Activated CD4-positive, alpha-beta T cell treated with anti-CD3 and anti-CD28 coated beads, Interleukin-2, amount 10 ng/mL, durations not matched to agents 24 days and 14 days (primary cell): Measurements from ENCODE around the gene ST6GALNAC3. TPM values are rescaled to one million over a fixed set of nuclear protein-coding genes. Genes with fewer than 3 reads are reported as not detected.
"Not testable (repeated sequence)": the region's sequence is repeated elsewhere in the genome, so short reads cannot be mapped to it uniquely, and the experiment has no call there.

Experiments
- DNase-seq: peaks from one replicate; pipeline ENCODE4 v3.0.0; 2022
- H3K27ac Mint-ChIP-seq: one replicate; pipeline ENCODE4 v1.8.0; 2022; ENCODE audit warnings: mild to moderate bottlenecking, mixed read lengths
- H3K27me3 Mint-ChIP-seq: one replicate; pipeline ENCODE4 v1.8.0; 2022; ENCODE audit warnings: mixed read lengths
- H3K36me3 Mint-ChIP-seq: one replicate; pipeline ENCODE4 v1.8.0; 2022; ENCODE audit warnings: low read depth, mild to moderate bottlenecking, mixed read lengths
- H3K4me1 Mint-ChIP-seq: one replicate; pipeline ENCODE4 v1.8.0; 2021; ENCODE audit warnings: mixed read lengths
- H3K4me3 Mint-ChIP-seq: one replicate; pipeline ENCODE4 v1.8.0; 2022; ENCODE audit warnings: mild to moderate bottlenecking, moderate library complexity, mixed read lengths
- H3K9me3 Mint-ChIP-seq: one replicate; pipeline ENCODE4 v1.8.0; 2021; ENCODE audit warnings: mixed read lengths
- intact Hi-C: fragments of 100-400 bp; cut with micrococcal nuclease; formaldehyde crosslinking; loops from one replicate; pipeline ENCODE4 v1.15.1; 2023
- total RNA-seq: library from RNA; stranded (reverse); gene quantifications from 2 replicates; pipeline ENCODE4 v1.2.3, GENCODE V29; 2022

Gene ST6GALNAC3
- total RNA-seq, 1 donor from 2014 or later: 0.28 TPM

DNA sequence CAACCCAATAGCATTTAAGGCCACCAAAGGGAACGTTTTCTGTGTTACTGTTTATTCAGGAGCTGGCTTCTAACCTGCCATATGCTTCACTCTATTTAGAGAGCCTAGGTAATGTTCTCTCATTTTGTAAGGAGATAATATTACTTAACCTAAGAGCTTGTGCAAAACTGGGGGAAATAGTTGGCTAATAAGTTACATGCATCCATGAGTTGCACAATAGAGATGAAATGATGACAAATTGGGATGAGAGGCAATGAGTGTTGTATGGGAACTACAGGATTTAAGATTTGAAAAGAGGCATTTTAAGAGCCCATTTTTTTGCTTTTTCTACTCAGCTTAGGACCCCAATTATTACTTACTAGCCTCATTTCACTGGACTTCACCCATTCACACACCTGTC is 151.0 kb downstream of the ST6GALNAC3 start:
- no peak overlapping the region for H3K4me3 Mint-ChIP-seq
- no peak overlapping the region for H3K27ac Mint-ChIP-seq
- no peak for DNase-seq
- H3K27me3 Mint-ChIP-seq: no peaks in the 10 kb centered on the region
- intact Hi-C loops: no loop called here
- H3K36me3 Mint-ChIP-seq: no peaks in the 10 kb centered on the region
- peaks cover 12% of the 10 kb centered on the region for H3K9me3 Mint-ChIP-seq
- H3K4me1 Mint-ChIP-seq: no peaks in the 10 kb centered on the region

- Mint-ChIP-seq H3K36me3 (no peaks in the 10 kb centered on the region), H3K4me1 (peaks cover 5% of the 10 kb centered on the region), H3K27me3 (no peaks in the 10 kb centered on the region), H3K27ac (no peak overlapping the region), H3K9me3 (peaks cover 10% of the 10 kb centered on the region), H3K4me3 (no peak overlapping the region)
- DNase-seq: no peak
- intact Hi-C loops: no loop called here
Measured at GRCh38 chr1:76227621-76228020, 153.1 kb downstream of the ST6GALNAC3 start.

GRCh38 chr1:76229279-76230005 is 154.9 kb downstream of the ST6GALNAC3 start:
- H3K4me3 Mint-ChIP-seq: no peak overlapping the region
- H3K36me3 Mint-ChIP-seq: no peaks in the 10 kb centered on the region
- DNase-seq: no peak
- H3K27ac Mint-ChIP-seq: no peak overlapping the region
- peaks cover 5% of the 10 kb centered on the region for H3K4me1 Mint-ChIP-seq
- no peaks in the 10 kb centered on the region for H3K27me3 Mint-ChIP-seq
- intact Hi-C loops: no loop called here
- peaks cover 7% of the 10 kb centered on the region for H3K9me3 Mint-ChIP-seq

DNA sequence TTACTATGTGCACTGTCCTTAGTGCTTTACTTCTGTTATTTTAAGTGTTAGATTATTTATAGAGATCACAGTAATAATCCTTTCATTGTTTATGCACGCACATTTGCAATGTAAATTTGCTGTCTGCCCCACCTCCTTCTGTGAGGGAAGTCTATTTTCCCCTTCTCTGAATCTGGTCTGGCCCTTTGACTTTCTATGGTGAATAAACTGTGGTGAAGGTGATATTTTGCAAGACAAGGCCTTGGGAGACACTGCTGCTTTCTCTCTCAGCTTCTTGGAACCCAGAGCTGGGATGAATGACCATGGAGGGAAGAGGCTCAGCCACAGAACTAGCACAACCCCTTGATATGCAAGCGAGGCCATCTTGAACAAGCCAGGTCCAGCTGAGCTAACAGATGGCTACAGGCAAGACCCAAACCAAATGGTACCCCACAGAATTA is 156.3 kb downstream of the ST6GALNAC3 start:
- H3K36me3 Mint-ChIP-seq: no peaks in the 10 kb centered on the region
- no peaks in the 10 kb centered on the region for H3K27me3 Mint-ChIP-seq
- no peak overlapping the region for H3K27ac Mint-ChIP-seq
- DNase-seq: no peak
- intact Hi-C loops: no loop called here
- peaks cover 5% of the 10 kb centered on the region for H3K4me1 Mint-ChIP-seq
- H3K4me3 Mint-ChIP-seq: no peak overlapping the region
- peaks cover 7% of the 10 kb centered on the region for H3K9me3 Mint-ChIP-seq

GRCh38 chr1:76231320-76231719 is 156.8 kb downstream of the ST6GALNAC3 start:
- intact Hi-C loops: no loop called here
- Mint-ChIP-seq H3K27ac (no peak overlapping the region), H3K4me3 (no peak overlapping the region), H3K9me3 (peaks cover 6% of the 10 kb centered on the region), H3K36me3 (no peaks in the 10 kb centered on the region), H3K27me3 (no peaks in the 10 kb centered on the region), H3K4me1 (peaks cover 5% of the 10 kb centered on the region)
- no peak for DNase-seq

DNA sequence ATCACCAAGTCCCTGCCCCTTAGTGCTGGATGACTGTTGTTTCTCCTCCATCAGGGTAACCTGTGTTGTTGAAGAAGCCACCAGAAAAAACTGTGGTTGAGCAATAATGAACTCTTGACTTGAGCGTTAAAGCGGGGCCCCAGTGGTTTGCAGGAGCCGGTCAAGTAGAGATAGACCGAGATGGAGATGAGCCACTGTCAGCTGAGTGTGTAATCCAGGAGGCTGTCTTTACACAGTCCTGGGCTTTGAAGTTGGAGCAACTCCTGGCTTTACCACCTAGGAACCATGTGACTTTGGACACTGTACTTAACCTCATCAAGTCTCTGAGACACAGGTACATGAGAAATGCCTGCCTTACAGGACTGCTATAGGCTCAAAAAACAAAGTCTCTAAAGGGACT is 158.1 kb downstream of the ST6GALNAC3 start:
- peaks cover 6% of the 10 kb centered on the region for H3K9me3 Mint-ChIP-seq
- H3K4me1 Mint-ChIP-seq: peaks cover 5% of the 10 kb centered on the region
- H3K4me3 Mint-ChIP-seq: no peak overlapping the region
- no peaks in the 10 kb centered on the region for H3K36me3 Mint-ChIP-seq
- H3K27me3 Mint-ChIP-seq: no peaks in the 10 kb centered on the region
- no peak for DNase-seq
- no peak overlapping the region for H3K27ac Mint-ChIP-seq
- intact Hi-C loops: no loop called here

DNA sequence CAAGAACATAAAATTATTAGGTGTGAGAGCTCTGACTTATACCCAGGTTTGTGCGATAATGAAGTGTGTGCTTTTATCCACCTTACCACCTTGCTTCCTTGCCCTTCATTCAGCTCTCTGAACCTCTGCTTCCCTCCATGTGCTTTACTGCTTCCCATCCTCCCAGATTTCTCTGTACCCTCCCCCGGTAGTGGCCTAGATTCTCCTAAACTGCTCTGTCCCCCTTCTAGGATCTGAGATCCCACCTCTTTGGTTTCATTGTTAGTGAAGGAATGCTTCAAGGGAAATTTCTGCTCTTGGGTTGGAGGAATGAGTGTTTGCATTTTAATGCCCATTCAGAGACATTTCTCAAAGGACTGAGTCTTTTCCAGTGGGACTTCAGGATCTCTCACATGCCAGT is 159.5 kb downstream of the ST6GALNAC3 start:
- peaks cover 5% of the 10 kb centered on the region for H3K4me1 Mint-ChIP-seq
- H3K36me3 Mint-ChIP-seq: no peaks in the 10 kb centered on the region
- H3K27me3 Mint-ChIP-seq: no peaks in the 10 kb centered on the region
- peaks cover 6% of the 10 kb centered on the region for H3K9me3 Mint-ChIP-seq
- intact Hi-C loops: no loop called here
- no peak for DNase-seq
- no peak overlapping the region for H3K4me3 Mint-ChIP-seq
- H3K27ac Mint-ChIP-seq: no peak overlapping the region

DNA sequence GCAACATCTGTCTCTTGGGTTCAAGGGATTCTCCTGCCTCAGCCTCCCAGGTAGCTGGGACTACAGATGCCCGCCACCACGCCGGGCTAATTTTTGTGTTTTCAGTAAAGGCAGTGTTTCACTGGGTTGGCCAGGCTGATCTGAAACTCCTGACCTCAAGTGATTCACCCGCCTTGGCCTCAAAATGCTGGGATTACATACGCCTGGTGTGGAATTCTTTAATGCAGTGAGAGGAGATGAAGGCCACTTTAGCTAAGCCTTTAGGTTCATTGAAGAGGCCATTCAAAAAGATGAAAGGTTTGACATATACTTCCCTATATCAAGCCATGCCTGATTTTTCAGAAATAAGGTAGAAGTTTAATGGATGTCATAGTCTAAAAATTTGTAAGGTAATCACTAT is 162.7 kb downstream of the ST6GALNAC3 start:
- intact Hi-C loops: no loop called here
- H3K4me3 Mint-ChIP-seq: no peak overlapping the region
- peaks cover 3% of the 10 kb centered on the region for H3K9me3 Mint-ChIP-seq

GRCh38 chr1:76238094-76238628 is 163.6 kb downstream of the ST6GALNAC3 start:
- Mint-ChIP-seq H3K4me3 (no peak overlapping the region), H3K27me3 (no peaks in the 10 kb centered on the region), H3K9me3 (peaks cover 3% of the 10 kb centered on the region), H3K27ac (no peak overlapping the region), H3K4me1 (no peaks in the 10 kb centered on the region), H3K36me3 (no peaks in the 10 kb centered on the region)
- intact Hi-C loops: no loop called here
- DNase-seq: no peak

More for the DNA sequence above, 162.7 kb downstream of the ST6GALNAC3 start:
- H3K27ac Mint-ChIP-seq: no peak overlapping the region
- DNase-seq: no peak
- no peaks in the 10 kb centered on the region for H3K27me3 Mint-ChIP-seq
- no peaks in the 10 kb centered on the region for H3K36me3 Mint-ChIP-seq
- no peaks in the 10 kb centered on the region for H3K4me1 Mint-ChIP-seq

DNA sequence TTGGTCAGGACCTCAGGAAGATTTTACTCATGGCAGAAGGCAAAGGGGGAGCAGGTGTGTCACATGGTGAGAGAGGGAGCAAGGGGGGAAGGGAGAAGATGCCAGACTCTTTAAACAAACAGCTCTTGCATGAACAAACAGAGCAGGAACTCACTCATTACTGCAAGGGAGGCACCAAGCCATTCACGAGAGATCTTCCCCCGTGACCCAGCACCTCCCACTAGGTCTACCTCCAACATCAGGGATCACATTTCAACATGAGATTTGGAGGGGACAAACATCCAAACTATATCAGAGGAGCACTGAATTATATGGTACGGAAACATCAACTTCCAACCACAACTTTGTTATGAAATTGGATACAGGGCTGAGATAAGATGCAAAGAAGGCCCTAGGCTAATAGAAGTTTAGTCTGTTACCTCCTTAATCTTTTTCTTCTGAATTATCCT is 164.9 kb downstream of the ST6GALNAC3 start:
- Mint-ChIP-seq H3K4me3 (no peak overlapping the region), H3K27me3 (no peaks in the 10 kb centered on the region), H3K4me1 (no peaks in the 10 kb centered on the region), H3K36me3 (no peaks in the 10 kb centered on the region), H3K27ac (no peak overlapping the region), H3K9me3 (peaks cover 9% of the 10 kb centered on the region)
- intact Hi-C loops: no loop called here
- no peak for DNase-seq

GRCh38 chr1:76240316-76240715 is 165.8 kb downstream of the ST6GALNAC3 start:
- H3K4me1 Mint-ChIP-seq: no peaks in the 10 kb centered on the region
- intact Hi-C loops: loop anchor here (5.0 kb wide), 1 partner anchor 137 kb away; no protein-coding TSS in a partner anchor
- peaks cover 12% of the 10 kb centered on the region for H3K9me3 Mint-ChIP-seq
- no peak for DNase-seq
- no peaks in the 10 kb centered on the region for H3K27me3 Mint-ChIP-seq
- H3K4me3 Mint-ChIP-seq: no peak overlapping the region
- H3K27ac Mint-ChIP-seq: no peak overlapping the region
- no peaks in the 10 kb centered on the region for H3K36me3 Mint-ChIP-seq

GRCh38 chr1:76242587-76242986 is 168.0 kb downstream of the ST6GALNAC3 start:
- H3K27me3 Mint-ChIP-seq, H3K4me3 Mint-ChIP-seq, H3K36me3 Mint-ChIP-seq, DNase-seq, H3K4me1 Mint-ChIP-seq, H3K27ac Mint-ChIP-seq: not testable (repeated sequence)
- intact Hi-C loops: loop anchor here (5.0 kb wide), 1 partner anchor 135 kb away; no protein-coding TSS in a partner anchor
- H3K9me3 Mint-ChIP-seq: peaks cover 20% of the 10 kb centered on the region

GRCh38 chr1:76247261-76247852 is 172.8 kb downstream of the ST6GALNAC3 start:
- Mint-ChIP-seq H3K27ac (no peak overlapping the region), H3K9me3 (peaks cover 37% of the 10 kb centered on the region), H3K27me3 (peaks cover 2% of the 10 kb centered on the region), H3K4me3 (no peak overlapping the region), H3K4me1 (peaks cover 7% of the 10 kb centered on the region), H3K36me3 (no peaks in the 10 kb centered on the region)
- intact Hi-C loops: no loop called here
- no peak for DNase-seq

DNA sequence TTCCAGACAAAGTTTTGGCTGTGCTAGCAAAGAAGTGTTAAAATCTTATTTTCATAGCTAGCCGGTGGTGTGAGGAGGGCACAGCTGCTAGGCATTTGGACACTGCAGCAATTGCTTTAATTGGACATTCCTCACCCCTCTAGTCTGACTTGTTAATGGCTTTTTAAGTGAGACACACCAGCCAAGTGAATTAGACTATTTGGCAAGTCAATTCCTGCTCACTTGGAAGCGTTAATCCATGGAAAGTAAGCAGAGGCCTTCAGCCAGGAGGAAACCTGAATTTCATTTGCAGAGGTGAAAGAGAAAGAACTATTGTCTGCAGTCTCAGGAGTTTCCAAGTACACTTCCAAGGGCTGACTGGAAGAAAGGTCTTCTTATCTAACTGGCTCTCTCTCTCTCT is 175.7 kb downstream of the ST6GALNAC3 start:
- Mint-ChIP-seq H3K27me3 (peaks cover 2% of the 10 kb centered on the region), H3K4me1 (peaks cover 20% of the 10 kb centered on the region), H3K27ac (no peak overlapping the region), H3K4me3 (no peak overlapping the region), H3K9me3 (peaks cover 29% of the 10 kb centered on the region), H3K36me3 (peaks cover 2% of the 10 kb centered on the region)
- no peak for DNase-seq
- intact Hi-C loops: loop anchor here (10.0 kb wide), 2 partner anchors 95 to 175 kb away; partner anchors contain the start of gene ST6GALNAC3
